ENCODE data around the gene TIMP2. TPM values are rescaled to one million over a fixed set of nuclear protein-coding genes. Genes with fewer than 3 reads are reported as not detected.

The TIMP2 gene
- total RNA-seq, 4 donors from 2014 or later = 187 to 456 (median 339) TPM

GRCh38 chr17:78937561-78937960 lies 12.4 kb upstream of the TIMP2 start:
- Histone ChIP-seq H3K27ac (no peak overlapping the region), H3K9me3 (no peaks in the 10 kb centered on the region), H3K4me1 (peaks cover 0 to 51% (median 20%) of the 10 kb centered on the region in 4 donors), H3K36me3 (no peaks in the 10 kb centered on the region), H3K27me3 (no peaks in the 10 kb centered on the region), H3K4me3 (no peak overlapping the region)
- 90 to 93% methylated on average over 10 to 11 of the region's 11 CpGs for WGBS, 2 donors
- TF ChIP-seq CTCF (IDR thresholded peaks at IDR 0.05) = no peak
- no peak for TF ChIP-seq EP300 (IDR thresholded peaks at IDR 0.05)
- DNase-seq (ENCODE audit: low spot score in 2 of 2) = no peak

GRCh38 chr17:78935419-78936323 lies 10.5 kb upstream of the TIMP2 start:
- H3K27me3 ChIP-seq = no peaks in the 10 kb centered on the region
- H3K4me3 ChIP-seq = no peak overlapping the region
- peaks cover 0 to 51% (median 20%) of the 10 kb centered on the region in 4 donors for H3K4me1 ChIP-seq
- TF ChIP-seq EP300 (IDR thresholded peaks at IDR 0.05) (peak in 1 of 2 donors; percentile 67), POLR2A (IDR thresholded peaks at IDR 0.05) (no peak), CTCF (IDR thresholded peaks at IDR 0.05) (no peak)
- 62 to 70% methylated on average over 31 to 33 of the region's 33 CpGs for WGBS, 2 donors
- DNase-seq (ENCODE audit: low spot score in 2 of 2) = peak; percentile 65 to 77
- H3K27ac ChIP-seq = peak overlapping the region; percentile 43 to 99 (median 86)
- H3K36me3 ChIP-seq = no peaks in the 10 kb centered on the region
- H3K9me3 ChIP-seq = no peaks in the 10 kb centered on the region

GRCh38 chr17:78934681-78935418 lies 9.7 kb upstream of the TIMP2 start:
- no peak for DNase-seq (ENCODE audit: low spot score in 2 of 2)
- 77 to 78% methylated on average over 14 to 18 of the region's 19 CpGs for WGBS, 2 donors
- no peaks in the 10 kb centered on the region for H3K36me3 ChIP-seq
- H3K4me3 ChIP-seq = peak overlapping the region in 1 of 4 donors; percentile 43
- peak overlapping the region; percentile 43 to 99 (median 86) for H3K27ac ChIP-seq
- no peaks in the 10 kb centered on the region for H3K9me3 ChIP-seq
- TF ChIP-seq POLR2A (IDR thresholded peaks at IDR 0.05) (no peak), EP300 (IDR thresholded peaks at IDR 0.05) (no peak), CTCF (IDR thresholded peaks at IDR 0.05) (no peak)
- H3K27me3 ChIP-seq = no peaks in the 10 kb centered on the region
- peaks cover 0 to 44% (median 20%) of the 10 kb centered on the region in 4 donors for H3K4me1 ChIP-seq

- WGBS, 2 donors = 2% methylated on average over 16 of the region's 16 CpGs
- Histone ChIP-seq H3K27me3 (no peaks in the 10 kb centered on the region), H3K4me3 (peak overlapping the region in 1 of 4 donors; percentile 43)
Observed at GRCh38 chr17:78933959-78934568, 8.9 kb upstream of the TIMP2 start.

More at GRCh38 chr17:78933959-78934568, 8.9 kb upstream of the TIMP2 start:
- Histone ChIP-seq H3K4me1 (peaks cover 0 to 41% (median 20%) of the 10 kb centered on the region in 4 donors), H3K9me3 (no peaks in the 10 kb centered on the region), H3K27ac (peak overlapping the region; percentile 43 to 99 (median 86)), H3K36me3 (no peaks in the 10 kb centered on the region)
- DNase-seq (ENCODE audit: low spot score in 2 of 2) = peak; percentile 92 to 96
- peak in 1 of 2 donors; percentile 81 for TF ChIP-seq EP300 (IDR thresholded peaks at IDR 0.05)
- peak in 1 of 2 donors; percentile 33 for TF ChIP-seq POLR2A (IDR thresholded peaks at IDR 0.05)
- peak in 1 of 5 experiments; percentile 9 for TF ChIP-seq CTCF (IDR thresholded peaks at IDR 0.05)

Data from tibial nerve (tissue), 4 donors.